GM23338 (cell line): ENCODE measurements around the gene GRIN2C. TPM values are rescaled to one million over a fixed set of nuclear protein-coding genes. Genes with fewer than 3 reads are reported as not detected.
"Not testable (repeated sequence)": the region's sequence is repeated elsewhere in the genome, so short reads cannot be mapped to it uniquely, and the experiment has no call there.

Experiments
- ATAC-seq: fragments of 200-7000 bp; cut with Tn5 transposase; 3 replicates; pipeline ENCODE4 v1.9.1; 2020
- DNase-seq: peaks from one replicate; pipeline ENCODE4 v3.0.0-alpha.2; 2015; ENCODE audit warnings: low spot score
- H2AFZ ChIP-seq: fragments of 200-600 bp; sonication (generic); 2 replicates; pipeline ENCODE4 v1.8.0; 2016; ENCODE audit warnings: antibody characterized with exemption, mild to moderate bottlenecking, moderate library complexity
- H3F3A ChIP-seq: fragments of 200-600 bp; sonication (generic); replicated peaks from 2 replicates; pipeline ENCODE4 v1.8.0; 2017; ENCODE audit warnings: antibody characterized with exemption, mixed run types, low read depth
- H3K27ac ChIP-seq: fragments of 200-600 bp; sonication (generic); 2 replicates; pipeline ENCODE4 v1.6.1; 2016; ENCODE audit warnings: low read depth
- H3K27me3 ChIP-seq: fragments of 200-600 bp; sonication (generic); 2 replicates; pipeline ENCODE4 v1.8.0; 2016; ENCODE audit warnings: mild to moderate bottlenecking, mixed run types, moderate library complexity; ENCODE audit not compliant: insufficient read depth
- H3K36me3 ChIP-seq: fragments of 200-600 bp; sonication (generic); 2 replicates; pipeline ENCODE4 v1.8.0; 2016; ENCODE audit warnings: mild to moderate bottlenecking; ENCODE audit not compliant: insufficient read depth
- H3K4me1 ChIP-seq: fragments of 200-600 bp; sonication (generic); 2 replicates; pipeline ENCODE4 v1.8.0; 2016; ENCODE audit warnings: mild to moderate bottlenecking, moderate library complexity; ENCODE audit not compliant: insufficient read depth
- H3K4me2 ChIP-seq: fragments of 200-600 bp; sonication (generic); 2 replicates; pipeline ENCODE4 v1.7.1; 2017; ENCODE audit warnings: mixed run types
- H3K4me3 ChIP-seq: fragments of 200-600 bp; sonication (generic); 2 replicates; pipeline ENCODE4 v1.6.1; 2016; ENCODE audit warnings: mixed run types
- H3K79me2 ChIP-seq: fragments of 200-600 bp; sonication (generic); replicated peaks from 2 replicates; pipeline ENCODE4 v1.8.0; 2017; ENCODE audit warnings: mild to moderate bottlenecking; ENCODE audit not compliant: insufficient read depth
- H3K9me2 ChIP-seq: fragments of 200-600 bp; sonication (generic); 2 replicates; pipeline ENCODE4 v1.8.0; 2017; ENCODE audit not compliant: insufficient read depth
- H4K20me1 ChIP-seq: fragments of 200-600 bp; sonication (generic); replicated peaks from 2 replicates; pipeline ENCODE4 v1.8.0; 2017; ENCODE audit warnings: mild to moderate bottlenecking; ENCODE audit not compliant: insufficient read depth
- H3K27ac Mint-ChIP-seq: 2 replicates; pipeline ENCODE4 v1.8.0; 2020; ENCODE audit warnings: inconsistent platforms, mild to moderate bottlenecking, moderate library complexity, mixed read lengths
- H3K27me3 Mint-ChIP-seq: 3 replicates; pipeline ENCODE4 v1.8.0; 2022; ENCODE audit warnings: low read depth, mild to moderate bottlenecking, moderate library complexity, mixed read lengths, inconsistent platforms; ENCODE audit not compliant: insufficient read depth, poor library complexity
- H3K36me3 Mint-ChIP-seq: 3 replicates; pipeline ENCODE4 v1.8.0; 2021; ENCODE audit warnings: low read depth, mild to moderate bottlenecking, inconsistent platforms, moderate library complexity, mixed read lengths
- H3K4me1 Mint-ChIP-seq: 3 replicates; pipeline ENCODE4 v1.8.0; 2020; ENCODE audit warnings: mild to moderate bottlenecking, inconsistent platforms, mixed read lengths
- H3K4me3 Mint-ChIP-seq: 3 replicates; pipeline ENCODE4 v1.8.0; 2021; ENCODE audit warnings: moderate library complexity, mild to moderate bottlenecking, inconsistent platforms, mixed read lengths
- H3K9me3 Mint-ChIP-seq: 3 replicates; pipeline ENCODE4 v1.8.0; 2020; ENCODE audit warnings: moderate library complexity, mild to moderate bottlenecking, inconsistent platforms, mixed read lengths
- EZH2 ChIP-seq: fragments of 200-600 bp; sonication (generic); IDR thresholded peaks from one replicate; pipeline ENCODE4 v1.8.0; 2017; ENCODE audit warnings: antibody characterized with exemption, mild to moderate bottlenecking, low read depth; ENCODE audit not compliant: unreplicated experiment
- EZH2phosphoT487 ChIP-seq: fragments of 200-600 bp; sonication (generic); IDR thresholded peaks from one replicate; pipeline ENCODE4 v1.8.1; 2018; ENCODE audit warnings: antibody characterized with exemption; ENCODE audit not compliant: unreplicated experiment
- JUNB ChIP-seq: IDR thresholded peaks from one replicate; pipeline ENCODE4 v1.6.1; 2016; ENCODE audit warnings: antibody characterized with exemption; ENCODE audit not compliant: unreplicated experiment
- NANOG ChIP-seq: IDR thresholded peaks from 2 replicates; pipeline ENCODE4 v1.6.1; 2016; ENCODE audit warnings: antibody characterized with exemption, borderline replicate concordance
- STAT1 ChIP-seq: IDR thresholded peaks from one replicate; pipeline ENCODE4 v1.6.1; 2016; ENCODE audit warnings: antibody characterized with exemption; ENCODE audit not compliant: unreplicated experiment
- ZNF114 ChIP-seq: fragments of 250-450 bp; sonication (Bioruptor Pico); IDR thresholded peaks from 2 replicates; pipeline ENCODE4 v1.5.0; 2020; ENCODE audit warnings: mild to moderate bottlenecking, moderate library complexity
- ZNF331 ChIP-seq: fragments of 250-450 bp; sonication (Bioruptor Pico); IDR thresholded peaks from 2 replicates; pipeline ENCODE4 v1.5.0; 2020; ENCODE audit warnings: low read depth, mild to moderate bottlenecking, moderate library complexity
- polyA plus RNA-seq: library from polyadenylated mRNA; unstranded; fragments of >200 nt; fragmentation: Nextera tagmentation; extraction: Ambion mirVana; gene quantifications from 2 replicates; pipeline ENCODE4 v1.2.1, GENCODE V29; 2016
- total RNA-seq: library from RNA; depleted of rRNA; stranded (reverse); fragments of >200 nt; shearing (Covaris generic); gene quantifications from 2 replicates; pipeline ENCODE4 v1.2.3, GENCODE V29; 2014
- TF ChIP-seq, protein P1 (sequence below), 2 experiments: fragments of 200-600 bp in 1 of 2; sonication (generic) in 1 of 2; conservative IDR thresholded peaks; 2 replicates each; pipeline versions ENCODE4 v1.5.1 to v1.6.1; 2016 to 2017; ENCODE audit warnings: antibody characterized with exemption in 2 of 2, low read depth in 2 of 2, mild to moderate bottlenecking in 2 of 2, moderate library complexity in 1 of 2
- TF ChIP-seq, protein P2 (sequence below): fragments of 250-450 bp; sonication (Bioruptor Pico); IDR thresholded peaks from 2 replicates; pipeline ENCODE4 v1.5.0; 2020; ENCODE audit warnings: mild to moderate bottlenecking, moderate library complexity
- TF ChIP-seq, protein P3 (sequence below): IDR thresholded peaks from one replicate; pipeline ENCODE4 v1.6.1; 2018; ENCODE audit warnings: antibody characterized with exemption; ENCODE audit not compliant: unreplicated experiment

Gene GRIN2C
- total and polyA plus RNA-seq, 2 experiments from 2014 or later, result 0.10 to 0.19 TPM

DNA sequence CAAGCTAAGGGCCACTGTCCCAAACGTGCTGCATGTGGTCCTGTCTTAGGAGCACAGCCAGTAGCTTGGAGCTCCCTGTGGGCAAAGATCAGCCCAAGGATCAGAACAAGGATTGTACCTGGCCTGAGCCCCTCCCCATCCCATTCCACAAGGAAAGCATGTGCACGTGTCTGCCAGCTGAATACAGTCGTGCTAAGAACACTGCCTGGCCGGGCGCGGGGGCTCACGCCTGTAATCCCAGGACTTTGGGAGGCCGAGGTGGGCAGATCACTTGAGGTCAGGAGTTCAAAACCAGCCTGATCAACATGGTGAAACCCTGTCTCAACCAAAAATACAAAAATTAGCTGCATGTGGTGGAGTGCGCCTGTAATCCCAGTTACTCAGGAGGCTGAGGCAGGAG is 10.3 kb upstream of the GRIN2C start:
- not testable (repeated sequence) for DNase-seq, H2AFZ ChIP-seq, H3K36me3 Mint-ChIP-seq, H3K27ac Mint-ChIP-seq, H3K9me3 Mint-ChIP-seq, H3K4me3 Mint-ChIP-seq, ATAC-seq, H3K4me1 ChIP-seq, H3K27me3 ChIP-seq, H3F3A ChIP-seq, H3K27ac ChIP-seq, H3K9me2 ChIP-seq, H3K79me2 ChIP-seq, H3K4me3 ChIP-seq, H4K20me1 ChIP-seq, H3K4me2 ChIP-seq, H3K36me3 ChIP-seq
- Mint-ChIP-seq H3K27me3 (peaks cover 23% of the 10 kb centered on the region), H3K4me1 (peaks cover 22% of the 10 kb centered on the region)

DNA sequence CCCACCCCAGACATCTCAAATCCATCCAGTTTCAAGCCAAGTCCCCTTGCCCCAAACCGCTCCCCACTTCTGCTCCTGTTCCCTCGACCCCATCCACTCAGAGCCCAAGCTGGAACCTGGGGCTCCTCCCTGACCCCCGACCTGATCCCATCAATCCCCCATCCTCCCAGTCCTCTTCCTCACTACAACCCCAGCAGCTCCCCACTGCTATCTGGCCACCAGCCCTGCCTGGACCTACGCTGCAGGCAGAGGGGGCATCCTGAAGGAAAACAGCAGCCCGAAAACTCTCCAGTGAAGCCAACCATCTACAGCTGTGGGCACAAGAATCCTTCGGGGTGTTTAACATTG is 9.2 kb upstream of the GRIN2C start:
- H3K27ac ChIP-seq, result no peak overlapping the region
- Mint-ChIP-seq H3K9me3 (peaks cover 2% of the 10 kb centered on the region; the same call in 1 of the 3 replicates), H3K27me3 (peaks cover 23% of the 10 kb centered on the region), H3K4me3 (no peak overlapping the region), H3K36me3 (peaks cover 12% of the 10 kb centered on the region; the same call in 2 of the 3 replicates), H3K4me1 (peaks cover 24% of the 10 kb centered on the region), H3K27ac (no peak overlapping the region)
- H3K4me1 ChIP-seq, result peaks cover 5% of the 10 kb centered on the region; the same call in 1 of the 2 replicates
- H3K4me3 ChIP-seq, result no peak overlapping the region
- ATAC-seq (no peak), DNase-seq (no peak)
- H3F3A ChIP-seq, result 0 out of 2 replicates have a peak, but pooled peaks cover 4% of the 10 kb centered on the region
- no peaks in the 10 kb centered on the region for H3K36me3 ChIP-seq
- no peaks in the 10 kb centered on the region for H3K79me2 ChIP-seq
- H3K27me3 ChIP-seq, result 0 out of 2 replicates have a peak, but pooled peaks cover 7% of the 10 kb centered on the region
- no peak overlapping the region for H3K4me2 ChIP-seq
- peaks cover 3% of the 10 kb centered on the region; the same call in 1 of the 2 replicates for H4K20me1 ChIP-seq
- no peak overlapping the region for H2AFZ ChIP-seq
- H3K9me2 ChIP-seq, result no peaks in the 10 kb centered on the region
- TF ChIP-seq, protein P1, sequence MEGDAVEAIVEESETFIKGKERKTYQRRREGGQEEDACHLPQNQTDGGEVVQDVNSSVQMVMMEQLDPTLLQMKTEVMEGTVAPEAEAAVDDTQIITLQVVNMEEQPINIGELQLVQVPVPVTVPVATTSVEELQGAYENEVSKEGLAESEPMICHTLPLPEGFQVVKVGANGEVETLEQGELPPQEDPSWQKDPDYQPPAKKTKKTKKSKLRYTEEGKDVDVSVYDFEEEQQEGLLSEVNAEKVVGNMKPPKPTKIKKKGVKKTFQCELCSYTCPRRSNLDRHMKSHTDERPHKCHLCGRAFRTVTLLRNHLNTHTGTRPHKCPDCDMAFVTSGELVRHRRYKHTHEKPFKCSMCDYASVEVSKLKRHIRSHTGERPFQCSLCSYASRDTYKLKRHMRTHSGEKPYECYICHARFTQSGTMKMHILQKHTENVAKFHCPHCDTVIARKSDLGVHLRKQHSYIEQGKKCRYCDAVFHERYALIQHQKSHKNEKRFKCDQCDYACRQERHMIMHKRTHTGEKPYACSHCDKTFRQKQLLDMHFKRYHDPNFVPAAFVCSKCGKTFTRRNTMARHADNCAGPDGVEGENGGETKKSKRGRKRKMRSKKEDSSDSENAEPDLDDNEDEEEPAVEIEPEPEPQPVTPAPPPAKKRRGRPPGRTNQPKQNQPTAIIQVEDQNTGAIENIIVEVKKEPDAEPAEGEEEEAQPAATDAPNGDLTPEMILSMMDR (conservative IDR thresholded peaks at IDR 0.05; ENCODE audit: low read depth in 2 of 2), result no peak
- TF ChIP-seq EZH2phosphoT487, result no peak
- no peak for TF ChIP-seq JUNB
- TF ChIP-seq, protein P2, sequence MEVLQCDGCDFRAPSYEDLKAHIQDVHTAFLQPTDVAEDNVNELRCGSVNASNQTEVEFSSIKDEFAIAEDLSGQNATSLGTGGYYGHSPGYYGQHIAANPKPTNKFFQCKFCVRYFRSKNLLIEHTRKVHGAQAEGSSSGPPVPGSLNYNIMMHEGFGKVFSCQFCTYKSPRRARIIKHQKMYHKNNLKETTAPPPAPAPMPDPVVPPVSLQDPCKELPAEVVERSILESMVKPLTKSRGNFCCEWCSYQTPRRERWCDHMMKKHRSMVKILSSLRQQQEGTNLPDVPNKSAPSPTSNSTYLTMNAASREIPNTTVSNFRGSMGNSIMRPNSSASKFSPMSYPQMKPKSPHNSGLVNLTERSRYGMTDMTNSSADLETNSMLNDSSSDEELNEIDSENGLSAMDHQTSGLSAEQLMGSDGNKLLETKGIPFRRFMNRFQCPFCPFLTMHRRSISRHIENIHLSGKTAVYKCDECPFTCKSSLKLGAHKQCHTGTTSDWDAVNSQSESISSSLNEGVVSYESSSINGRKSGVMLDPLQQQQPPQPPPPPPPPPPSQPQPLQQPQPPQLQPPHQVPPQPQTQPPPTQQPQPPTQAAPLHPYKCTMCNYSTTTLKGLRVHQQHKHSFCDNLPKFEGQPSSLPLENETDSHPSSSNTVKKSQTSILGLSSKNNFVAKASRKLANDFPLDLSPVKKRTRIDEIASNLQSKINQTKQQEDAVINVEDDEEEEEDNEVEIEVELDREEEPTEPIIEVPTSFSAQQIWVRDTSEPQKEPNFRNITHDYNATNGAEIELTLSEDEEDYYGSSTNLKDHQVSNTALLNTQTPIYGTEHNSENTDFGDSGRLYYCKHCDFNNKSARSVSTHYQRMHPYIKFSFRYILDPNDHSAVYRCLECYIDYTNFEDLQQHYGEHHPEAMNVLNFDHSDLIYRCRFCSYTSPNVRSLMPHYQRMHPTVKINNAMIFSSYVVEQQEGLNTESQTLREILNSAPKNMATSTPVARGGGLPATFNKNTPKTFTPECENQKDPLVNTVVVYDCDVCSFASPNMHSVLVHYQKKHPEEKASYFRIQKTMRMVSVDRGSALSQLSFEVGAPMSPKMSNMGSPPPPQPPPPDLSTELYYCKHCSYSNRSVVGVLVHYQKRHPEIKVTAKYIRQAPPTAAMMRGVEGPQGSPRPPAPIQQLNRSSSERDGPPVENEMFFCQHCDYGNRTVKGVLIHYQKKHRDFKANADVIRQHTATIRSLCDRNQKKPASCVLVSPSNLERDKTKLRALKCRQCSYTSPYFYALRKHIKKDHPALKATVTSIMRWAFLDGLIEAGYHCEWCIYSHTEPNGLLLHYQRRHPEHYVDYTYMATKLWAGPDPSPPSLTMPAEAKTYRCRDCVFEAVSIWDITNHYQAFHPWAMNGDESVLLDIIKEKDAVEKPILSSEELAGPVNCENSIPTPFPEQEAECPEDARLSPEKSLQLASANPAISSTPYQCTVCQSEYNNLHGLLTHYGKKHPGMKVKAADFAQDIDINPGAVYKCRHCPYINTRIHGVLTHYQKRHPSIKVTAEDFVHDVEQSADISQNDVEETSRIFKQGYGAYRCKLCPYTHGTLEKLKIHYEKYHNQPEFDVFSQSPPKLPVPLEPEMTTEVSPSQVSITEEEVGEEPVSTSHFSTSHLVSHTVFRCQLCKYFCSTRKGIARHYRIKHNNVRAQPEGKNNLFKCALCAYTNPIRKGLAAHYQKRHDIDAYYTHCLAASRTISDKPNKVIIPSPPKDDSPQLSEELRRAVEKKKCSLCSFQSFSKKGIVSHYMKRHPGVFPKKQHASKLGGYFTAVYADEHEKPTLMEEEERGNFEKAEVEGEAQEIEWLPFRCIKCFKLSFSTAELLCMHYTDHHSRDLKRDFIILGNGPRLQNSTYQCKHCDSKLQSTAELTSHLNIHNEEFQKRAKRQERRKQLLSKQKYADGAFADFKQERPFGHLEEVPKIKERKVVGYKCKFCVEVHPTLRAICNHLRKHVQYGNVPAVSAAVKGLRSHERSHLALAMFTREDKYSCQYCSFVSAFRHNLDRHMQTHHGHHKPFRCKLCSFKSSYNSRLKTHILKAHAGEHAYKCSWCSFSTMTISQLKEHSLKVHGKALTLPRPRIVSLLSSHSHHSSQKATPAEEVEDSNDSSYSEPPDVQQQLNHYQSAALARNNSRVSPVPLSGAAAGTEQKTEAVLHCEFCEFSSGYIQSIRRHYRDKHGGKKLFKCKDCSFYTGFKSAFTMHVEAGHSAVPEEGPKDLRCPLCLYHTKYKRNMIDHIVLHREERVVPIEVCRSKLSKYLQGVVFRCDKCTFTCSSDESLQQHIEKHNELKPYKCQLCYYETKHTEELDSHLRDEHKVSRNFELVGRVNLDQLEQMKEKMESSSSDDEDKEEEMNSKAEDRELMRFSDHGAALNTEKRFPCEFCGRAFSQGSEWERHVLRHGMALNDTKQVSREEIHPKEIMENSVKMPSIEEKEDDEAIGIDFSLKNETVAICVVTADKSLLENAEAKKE (CRISPR knock-in tag), result no peak
- TF ChIP-seq ZNF331, result no peak
- TF ChIP-seq EZH2, result no peak
- TF ChIP-seq, protein P3, sequence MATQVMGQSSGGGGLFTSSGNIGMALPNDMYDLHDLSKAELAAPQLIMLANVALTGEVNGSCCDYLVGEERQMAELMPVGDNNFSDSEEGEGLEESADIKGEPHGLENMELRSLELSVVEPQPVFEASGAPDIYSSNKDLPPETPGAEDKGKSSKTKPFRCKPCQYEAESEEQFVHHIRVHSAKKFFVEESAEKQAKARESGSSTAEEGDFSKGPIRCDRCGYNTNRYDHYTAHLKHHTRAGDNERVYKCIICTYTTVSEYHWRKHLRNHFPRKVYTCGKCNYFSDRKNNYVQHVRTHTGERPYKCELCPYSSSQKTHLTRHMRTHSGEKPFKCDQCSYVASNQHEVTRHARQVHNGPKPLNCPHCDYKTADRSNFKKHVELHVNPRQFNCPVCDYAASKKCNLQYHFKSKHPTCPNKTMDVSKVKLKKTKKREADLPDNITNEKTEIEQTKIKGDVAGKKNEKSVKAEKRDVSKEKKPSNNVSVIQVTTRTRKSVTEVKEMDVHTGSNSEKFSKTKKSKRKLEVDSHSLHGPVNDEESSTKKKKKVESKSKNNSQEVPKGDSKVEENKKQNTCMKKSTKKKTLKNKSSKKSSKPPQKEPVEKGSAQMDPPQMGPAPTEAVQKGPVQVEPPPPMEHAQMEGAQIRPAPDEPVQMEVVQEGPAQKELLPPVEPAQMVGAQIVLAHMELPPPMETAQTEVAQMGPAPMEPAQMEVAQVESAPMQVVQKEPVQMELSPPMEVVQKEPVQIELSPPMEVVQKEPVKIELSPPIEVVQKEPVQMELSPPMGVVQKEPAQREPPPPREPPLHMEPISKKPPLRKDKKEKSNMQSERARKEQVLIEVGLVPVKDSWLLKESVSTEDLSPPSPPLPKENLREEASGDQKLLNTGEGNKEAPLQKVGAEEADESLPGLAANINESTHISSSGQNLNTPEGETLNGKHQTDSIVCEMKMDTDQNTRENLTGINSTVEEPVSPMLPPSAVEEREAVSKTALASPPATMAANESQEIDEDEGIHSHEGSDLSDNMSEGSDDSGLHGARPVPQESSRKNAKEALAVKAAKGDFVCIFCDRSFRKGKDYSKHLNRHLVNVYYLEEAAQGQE, result no peak
- no peak for TF ChIP-seq NANOG
- TF ChIP-seq ZNF114 (CRISPR knock-in tag), result no peak
- TF ChIP-seq STAT1, result no peak
